Ureter (tissue), 1 donor: ENCODE data around the gene TNFAIP8L1. TPM values are rescaled to one million over a fixed set of nuclear protein-coding genes. Genes with fewer than 3 reads are reported as not detected.

Experiments used
- DNase-seq: peaks from one replicate; pipeline ENCODE4 v3.0.0-alpha.2; 2020; ENCODE audit warnings: low spot score
- total RNA-seq: library from RNA; stranded (reverse); gene quantifications from one replicate; pipeline ENCODE4 v1.2.4, GENCODE V29; 2023
- donor health status: DM: yes; HTN: yes; CAD: no.

TNFAIP8L1 gene
- total RNA-seq, 1 donor from 2014 or later, result 3.9 TPM

DNA sequence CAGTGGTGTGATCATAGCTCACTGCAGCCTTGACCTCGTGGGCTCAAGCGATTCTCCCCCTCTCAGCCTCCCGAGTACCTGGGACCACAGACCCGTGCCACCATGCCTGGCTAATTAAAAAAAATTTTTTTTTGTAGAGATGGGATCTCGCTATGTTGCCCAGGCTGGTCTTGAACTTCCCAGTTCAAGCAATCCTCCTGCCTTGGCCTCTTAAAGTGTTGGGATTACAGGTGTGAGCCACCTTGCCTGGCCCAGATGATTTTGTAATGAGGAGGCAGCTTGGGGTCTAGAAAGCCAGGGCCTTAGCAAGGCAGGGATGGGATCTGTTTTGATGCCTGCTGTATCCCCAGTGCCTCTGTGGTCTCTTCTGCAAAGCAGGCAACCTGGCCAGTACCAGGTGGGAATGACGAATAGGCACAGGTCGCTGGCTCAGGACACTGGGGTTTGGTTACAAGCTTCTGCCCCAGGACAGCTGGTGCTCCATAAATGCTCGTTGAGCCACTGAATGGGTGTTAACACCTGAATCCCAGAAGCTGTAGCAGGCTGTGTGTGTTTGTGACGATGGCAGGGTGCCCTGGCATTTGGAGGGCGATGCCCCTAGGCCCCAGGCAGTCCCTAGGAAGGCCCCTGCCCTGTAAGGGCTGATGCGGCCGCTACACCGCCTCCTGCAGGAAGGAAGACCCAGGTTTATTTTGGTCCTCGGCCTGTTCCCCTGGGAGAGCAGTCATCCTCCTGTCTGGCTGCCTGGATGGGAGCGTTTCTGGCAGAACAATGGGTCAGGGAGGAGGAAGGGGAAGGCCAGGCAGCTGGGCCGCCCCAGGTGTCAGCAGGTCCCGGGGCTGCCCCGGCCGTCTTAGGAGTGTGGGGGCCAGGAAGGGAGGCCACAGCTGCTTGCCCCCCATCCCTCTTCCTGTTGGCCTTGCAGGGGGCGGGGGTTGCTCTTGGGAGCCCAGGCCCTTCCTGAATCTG is 8.6 kb downstream of the TNFAIP8L1 start:
- DNase-seq, result no peak

- no peak for DNase-seq
These were observed 10.2 kb downstream of the TNFAIP8L1 start for GRCh38 chr19:4649392-4650047.

GRCh38 chr19:4650159-4650558 is 10.8 kb downstream of the TNFAIP8L1 start:
- no peak for DNase-seq

GRCh38 chr19:4652075-4652474 is 12.8 kb downstream of the TNFAIP8L1 start:
- no peak for DNase-seq

- no peak for DNase-seq
These were observed 14.6 kb downstream of the TNFAIP8L1 start for GRCh38 chr19:4653793-4654436.

DNA sequence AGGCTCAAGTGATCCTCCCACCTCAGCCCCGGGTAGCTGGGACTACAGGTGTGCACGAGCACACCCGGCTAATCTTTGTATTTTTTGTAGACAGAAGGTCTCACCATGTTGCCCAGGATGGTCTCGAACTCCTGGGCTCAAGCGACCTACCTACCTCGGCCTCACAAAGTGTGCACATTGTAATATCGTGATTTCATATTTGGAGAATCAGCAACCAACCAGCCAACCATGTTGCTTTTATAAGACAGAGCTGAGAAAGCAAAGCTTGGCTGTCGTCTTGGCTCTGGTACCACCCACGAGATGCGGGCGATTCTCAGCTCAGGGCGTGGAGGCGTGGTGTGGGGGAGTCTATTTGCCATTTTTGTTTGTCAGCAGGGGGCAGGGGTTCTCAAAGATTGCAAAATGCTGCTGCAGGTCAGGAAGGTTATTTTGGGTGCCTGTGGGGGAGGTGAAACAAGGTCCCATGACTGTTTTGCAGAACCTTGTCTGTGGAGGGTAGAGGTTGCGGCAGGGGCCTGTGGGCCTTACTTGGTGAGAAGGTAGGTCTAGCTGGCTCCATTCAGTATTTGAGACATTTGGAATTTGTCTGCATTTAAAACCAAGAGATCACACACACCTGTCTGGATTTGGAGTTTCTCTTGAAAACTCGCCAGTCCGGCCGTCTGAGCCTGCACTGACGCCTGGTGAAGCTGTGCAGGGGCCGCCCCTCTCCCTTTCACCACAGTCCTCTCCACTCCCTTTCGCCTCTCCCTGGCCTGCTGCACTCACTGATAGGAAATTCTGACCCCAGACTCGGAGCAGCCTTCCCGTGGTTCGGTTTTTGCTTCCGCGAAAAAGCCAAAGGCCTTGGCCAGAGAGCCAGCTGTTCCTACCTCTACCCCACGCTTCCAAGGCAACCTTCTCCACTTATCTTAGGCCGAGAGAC is 15.4 kb downstream of the TNFAIP8L1 start:
- no peak for DNase-seq

- DNase-seq, result no peak
These were observed 16.8 kb downstream of the TNFAIP8L1 start for GRCh38 chr19:4656102-4656501.

DNA sequence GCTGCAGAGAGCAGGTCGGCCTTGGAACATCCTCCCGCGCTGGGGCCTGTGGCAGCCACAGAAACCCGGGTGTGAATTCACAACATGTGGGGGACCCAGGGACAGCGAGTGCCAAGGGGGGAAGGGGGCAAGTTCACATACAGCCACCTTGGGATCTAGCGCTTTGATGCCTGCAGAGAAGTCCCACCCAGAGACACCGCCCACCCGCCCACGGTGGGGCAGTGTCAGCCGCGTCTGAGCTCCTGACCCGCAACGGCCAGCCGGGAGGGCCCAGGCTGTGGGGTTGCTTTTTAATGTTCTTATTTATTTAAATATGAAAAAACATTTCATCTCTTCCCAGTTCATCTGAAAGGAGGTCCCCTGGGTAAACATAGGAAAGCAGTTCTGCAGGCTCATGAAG is 17.9 kb downstream of the TNFAIP8L1 start:
- DNase-seq, result no peak

GRCh38 chr19:4657835-4658234 is 18.5 kb downstream of the TNFAIP8L1 start:
- DNase-seq, result no peak

GRCh38 chr19:4660181-4660791 is 21.0 kb downstream of the TNFAIP8L1 start:
- DNase-seq, result no peak

GRCh38 chr19:4660993-4661392 is 21.7 kb downstream of the TNFAIP8L1 start:
- no peak for DNase-seq

DNA sequence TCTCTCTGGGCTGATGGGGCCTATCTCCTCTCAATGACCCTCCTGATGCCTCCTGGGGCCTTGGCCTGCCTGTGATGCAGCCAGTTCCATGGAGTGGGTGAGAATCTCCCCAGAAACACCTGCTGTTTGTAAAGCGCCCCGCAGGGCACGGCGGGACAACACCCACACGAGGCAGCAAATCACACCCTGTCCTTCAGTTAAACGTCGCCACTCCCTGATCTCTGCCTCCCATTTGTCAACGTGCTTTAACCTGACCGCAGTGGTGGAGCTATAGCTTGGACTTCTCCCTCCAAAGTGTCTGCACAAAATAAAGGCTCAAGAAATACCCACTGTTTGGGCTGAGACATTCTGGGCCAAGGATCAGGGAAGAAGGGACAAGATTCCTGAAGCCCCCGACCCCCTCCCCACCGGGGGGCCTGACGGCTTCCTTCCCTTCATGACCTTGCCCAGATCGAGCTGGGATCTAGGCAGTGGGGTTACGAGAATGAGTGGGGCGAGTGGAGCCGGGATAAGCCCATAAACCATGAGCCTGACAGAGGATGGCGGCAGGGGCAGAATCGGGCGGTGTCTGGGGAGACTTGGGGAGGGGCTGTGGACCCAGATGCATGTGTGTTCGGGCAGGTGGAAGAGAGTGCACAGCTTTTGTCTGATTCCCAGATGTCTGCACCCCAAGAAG is 22.8 kb downstream of the TNFAIP8L1 start:
- DNase-seq, result no peak

DNA sequence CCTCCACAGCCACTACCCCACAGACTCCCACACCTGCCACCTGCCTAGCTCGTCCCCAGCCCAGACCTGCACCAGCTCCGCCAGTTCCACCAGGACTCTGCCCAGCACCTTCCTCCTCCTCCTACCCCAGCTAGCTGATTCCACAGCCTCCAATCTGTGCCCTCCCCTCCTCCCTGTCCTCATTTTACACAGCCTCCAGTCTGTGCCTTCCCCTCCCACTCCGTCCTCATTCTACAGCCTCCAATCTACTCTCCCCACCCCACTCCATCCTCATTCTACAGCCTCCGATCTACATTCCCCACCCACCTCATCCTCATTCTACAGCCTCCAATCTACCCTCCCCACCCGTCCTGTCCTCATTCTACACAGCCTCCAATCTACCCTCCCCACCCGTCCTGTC is 23.5 kb downstream of the TNFAIP8L1 start:
- DNase-seq, result no peak

DNA sequence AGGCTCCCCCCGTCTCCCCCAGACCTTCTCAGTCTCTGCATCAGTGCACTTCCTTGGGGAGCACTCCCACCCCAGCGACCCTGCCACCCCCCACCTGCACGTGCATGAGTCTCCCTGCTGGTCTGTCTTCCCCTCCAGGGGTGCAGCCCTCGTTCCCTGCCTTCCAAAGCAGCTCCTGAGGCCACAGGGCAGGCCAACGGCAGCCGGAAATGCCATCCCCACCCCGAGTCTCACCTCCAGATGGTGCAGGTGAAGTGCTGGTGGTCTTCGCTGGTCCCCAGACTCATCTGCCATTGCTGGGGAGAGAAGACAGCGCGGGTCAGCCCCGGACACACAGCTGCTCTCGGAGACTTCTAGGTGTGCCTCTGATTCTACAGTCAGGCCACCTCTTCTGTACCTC is 25.3 kb downstream of the TNFAIP8L1 start:
- no peak for DNase-seq

DNA sequence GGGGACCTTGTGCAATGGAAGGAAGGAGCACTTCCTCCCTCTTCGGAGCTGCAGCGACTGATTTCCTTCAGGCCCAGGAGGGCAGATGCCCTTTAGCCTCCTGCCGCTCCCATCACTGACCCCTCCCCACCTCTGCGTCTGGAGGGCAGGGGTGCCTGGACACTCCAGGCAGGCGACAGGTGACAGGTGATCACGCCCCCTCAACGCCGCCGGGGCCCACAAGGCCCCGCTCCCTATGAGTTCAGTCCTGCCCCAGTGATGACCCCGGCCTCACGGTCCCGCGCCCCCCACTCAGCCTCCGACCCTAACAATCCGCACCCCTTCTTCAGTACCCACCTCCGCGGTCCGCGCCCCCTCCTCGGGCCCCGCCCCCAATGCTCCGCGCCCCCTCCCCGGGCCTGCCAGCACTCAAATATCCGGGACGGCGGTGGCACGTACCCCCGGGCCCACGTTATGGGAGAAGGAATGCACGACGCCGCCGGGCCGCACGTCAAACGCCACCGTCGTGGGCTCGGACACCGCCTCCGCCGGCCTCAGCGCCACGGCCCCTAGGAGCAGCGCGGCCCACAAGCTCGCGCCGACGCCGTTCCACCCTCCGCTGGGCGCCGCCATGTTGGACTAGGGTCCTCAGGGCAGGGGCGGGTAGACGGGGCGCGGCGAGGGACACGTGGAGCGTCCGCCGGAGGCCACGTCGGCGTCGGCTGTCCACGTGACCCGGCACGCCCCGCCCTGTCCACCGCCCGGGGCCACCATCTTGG is 30.6 kb downstream of the TNFAIP8L1 start, which contains the start of gene MYDGF:
Gene MYDGF (minus strand): TSS at position 620 of the 758 bp plus-strand sequence. CDS start 8 bp downstream, at position 612.
- peak; percentile 92 for DNase-seq

DNA sequence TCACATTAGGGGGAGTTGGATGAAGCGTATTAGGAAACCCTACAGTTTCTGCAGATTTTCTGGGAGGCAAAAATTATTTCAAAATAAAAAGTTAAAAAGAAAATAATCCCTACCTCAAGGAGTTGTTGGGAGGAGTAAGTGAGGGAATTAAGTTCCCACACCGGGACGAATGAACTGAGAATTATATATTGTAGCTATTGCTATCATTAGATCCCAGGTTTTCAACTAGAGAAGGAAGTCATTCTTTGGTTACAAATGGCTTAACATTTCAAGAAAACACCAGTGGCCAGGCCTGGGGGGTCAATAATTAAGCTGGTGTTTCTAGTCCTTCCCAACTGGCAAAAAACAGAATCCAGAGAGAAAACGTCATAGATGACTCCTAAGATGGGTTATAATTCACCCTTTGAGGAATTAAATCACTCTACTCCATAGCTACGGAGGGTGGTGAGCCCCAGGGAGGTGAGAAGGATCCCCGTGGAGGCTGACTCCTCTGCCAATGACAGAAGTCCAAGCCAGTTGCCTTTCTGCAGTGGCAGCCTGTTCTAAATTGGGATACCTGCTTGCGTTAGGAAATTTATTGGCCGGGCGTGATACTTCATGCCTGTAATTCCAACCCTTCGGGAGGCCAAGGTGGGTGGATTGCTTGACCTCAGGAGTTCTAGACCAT is 32.0 kb downstream of the TNFAIP8L1 start:
- DNase-seq, result no peak

DNA sequence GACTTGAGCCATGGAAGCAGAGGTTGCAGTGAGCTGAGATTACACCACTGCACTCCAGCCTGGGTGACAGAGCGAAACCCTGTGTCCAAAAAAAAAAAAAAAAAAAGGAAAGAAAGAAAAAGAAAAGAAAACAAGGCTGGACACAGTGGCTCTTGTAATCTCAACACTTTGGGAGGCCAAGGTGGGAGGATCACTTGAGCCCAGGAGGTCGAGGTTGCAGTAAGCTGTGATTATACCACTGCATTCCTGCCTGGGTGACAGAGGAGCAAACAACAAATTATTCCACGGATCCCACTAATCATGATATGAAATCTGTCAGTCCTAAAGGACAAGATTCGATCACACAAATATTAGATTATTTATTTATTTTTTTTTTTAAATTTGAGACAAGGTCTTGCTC is 33.9 kb downstream of the TNFAIP8L1 start:
- no peak for DNase-seq

DNA sequence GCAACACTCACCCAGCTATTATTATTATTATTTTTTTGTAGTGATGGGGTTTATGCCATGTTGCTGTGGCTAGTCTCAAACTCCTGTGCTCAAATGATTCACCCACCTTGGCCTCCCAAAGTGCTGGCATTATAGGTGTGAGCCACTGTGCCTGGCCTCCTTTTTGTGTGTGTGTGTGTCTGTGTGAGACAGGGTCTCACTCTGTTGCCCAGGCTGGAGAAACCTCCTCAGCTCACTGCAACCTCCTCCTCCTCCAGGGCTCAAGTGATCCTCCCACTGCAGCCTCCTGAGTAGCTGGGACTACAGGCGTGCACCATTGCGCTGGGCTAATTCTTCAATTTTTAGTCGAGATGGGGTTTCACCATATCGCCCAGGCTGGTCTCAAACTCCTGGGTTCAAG is 34.4 kb downstream of the TNFAIP8L1 start:
- DNase-seq, result no peak

DNA sequence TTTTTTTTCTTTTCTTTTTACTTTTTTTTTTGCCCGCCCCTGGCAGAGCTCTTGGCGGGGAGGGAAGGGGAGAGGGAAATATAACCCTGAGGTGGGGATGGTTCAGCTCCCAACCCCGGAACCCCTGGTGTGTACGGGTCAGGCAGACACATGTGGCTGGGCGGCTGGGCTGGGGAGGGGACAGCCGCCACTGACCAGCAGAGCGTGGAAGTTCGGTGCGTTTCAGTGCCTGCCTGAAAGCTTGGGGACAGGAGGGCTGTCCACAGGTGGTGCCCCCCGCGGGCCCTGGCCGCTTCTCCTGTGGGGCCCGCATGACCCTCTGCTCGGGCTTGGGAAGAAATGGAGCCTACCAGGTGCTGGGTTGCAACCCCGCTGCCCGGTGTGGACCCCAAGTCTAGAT is 36.0 kb downstream of the TNFAIP8L1 start:
- DNase-seq, result no peak
